GM12801 (cell line): ENCODE measurements around the gene ASTN2.

Experiments
- CTCF ChIP-seq: IDR thresholded peaks from one replicate; pipeline ENCODE4 v1.5.1; 2011; ENCODE audit warnings: control low read depth; ENCODE audit not compliant: insufficient read length; ENCODE audit errors: extremely low read depth

ASTN2 gene

GRCh38 chr9:116686135-116686534 lies 728.7 kb downstream of the ASTN2 start:
- no peak for TF ChIP-seq CTCF

DNA sequence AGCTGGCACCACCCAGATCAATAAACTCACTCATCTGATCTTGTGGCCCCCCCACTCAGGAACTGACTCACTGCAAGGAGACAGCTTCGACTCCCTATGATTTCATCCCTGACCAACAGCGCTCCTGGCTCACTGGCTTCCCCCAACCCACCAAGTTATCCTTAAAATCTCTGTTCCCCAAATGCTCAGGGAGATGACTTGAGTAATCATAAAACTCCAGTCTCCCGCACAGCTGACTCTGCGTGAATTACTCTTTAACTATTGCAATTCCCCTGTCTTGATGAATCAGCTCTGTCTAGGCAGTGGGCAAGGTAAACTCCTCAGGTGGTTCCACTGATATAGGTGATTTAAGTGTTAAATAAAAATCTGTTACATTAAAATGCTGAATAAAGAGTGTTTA lies 729.7 kb downstream of the ASTN2 start:
- TF ChIP-seq CTCF, result no peak

DNA sequence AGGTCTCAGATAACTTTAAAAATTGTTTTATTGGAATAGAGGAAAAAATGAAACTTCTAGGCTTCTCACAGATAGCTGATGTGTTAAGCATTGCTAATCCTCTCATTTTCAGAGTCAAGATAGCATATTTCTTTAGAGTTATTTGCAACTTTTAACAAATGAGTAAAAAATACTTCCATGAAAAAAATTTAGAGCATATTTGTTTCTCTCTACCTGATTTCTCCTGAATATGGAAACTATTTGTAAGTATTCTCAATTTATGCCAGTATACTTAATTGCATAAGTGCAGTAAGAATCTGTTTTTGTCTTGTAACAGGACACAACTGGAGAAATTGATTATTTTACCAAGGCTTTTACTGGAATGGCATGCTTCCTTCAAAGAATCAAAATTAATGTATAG lies 731.3 kb downstream of the ASTN2 start:
- TF ChIP-seq CTCF, result no peak

- TF ChIP-seq CTCF, result no peak
These were observed 740.5 kb downstream of the ASTN2 start for GRCh38 chr9:116674210-116674980.

- TF ChIP-seq CTCF, result no peak
These were observed 741.5 kb downstream of the ASTN2 start for GRCh38 chr9:116673375-116673774.

DNA sequence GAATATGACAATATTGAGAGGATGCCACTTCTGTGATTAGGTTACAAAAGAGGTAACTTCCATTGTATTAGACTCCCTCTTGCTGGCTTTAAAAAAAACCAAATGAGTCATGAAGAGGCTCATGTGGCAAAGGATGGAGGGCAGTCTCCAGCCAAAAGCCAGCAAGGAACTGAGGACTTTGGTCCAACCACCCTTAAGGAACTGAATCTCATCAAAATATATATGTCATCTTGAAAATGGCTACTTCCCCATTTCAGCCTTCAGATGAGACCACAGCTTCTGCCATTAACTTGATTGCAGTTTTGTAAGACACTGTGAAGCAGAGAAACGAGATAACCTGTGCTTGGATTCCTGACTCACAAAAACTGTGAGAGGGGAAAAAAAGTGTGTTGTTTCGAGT lies 743.3 kb downstream of the ASTN2 start:
- TF ChIP-seq CTCF, result no peak

DNA sequence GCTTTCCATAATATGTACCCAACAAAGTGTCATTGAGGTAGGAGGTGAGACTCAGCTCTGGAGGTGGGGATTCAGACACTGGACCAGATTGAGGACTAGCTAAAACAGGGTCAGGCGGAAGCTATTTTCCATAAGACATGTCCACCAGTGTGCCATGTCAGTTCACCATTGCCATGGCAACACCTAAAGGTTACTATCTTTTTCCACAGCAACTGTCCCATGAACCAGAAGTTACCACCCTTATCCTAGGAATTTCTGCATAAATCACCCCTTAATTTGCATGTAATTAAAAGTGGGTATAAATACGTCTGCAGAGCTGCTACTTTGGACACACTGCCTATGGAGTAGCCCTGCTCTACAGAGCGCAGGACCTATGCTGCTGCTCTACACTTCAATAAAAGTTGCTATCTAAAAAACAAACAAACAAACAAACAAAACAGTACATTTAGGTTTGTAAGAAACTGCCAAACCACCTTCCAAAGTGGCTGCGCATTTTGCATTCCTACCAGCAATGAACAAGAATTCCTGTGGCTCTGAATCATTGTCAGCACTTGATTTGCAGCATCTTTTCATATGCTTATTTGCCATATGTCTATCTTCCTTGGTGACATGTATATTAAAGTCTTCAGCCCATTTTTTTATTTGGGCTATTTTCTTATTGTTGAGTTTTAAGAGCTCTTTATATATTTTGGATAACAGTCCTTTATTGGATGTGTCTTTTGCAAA lies 745.7 kb downstream of the ASTN2 start:
- TF ChIP-seq CTCF, result no peak
